Cardiac septum (tissue), 1 donor: Measurements from ENCODE around the gene CCDC92. TPM values are rescaled to one million over a fixed set of nuclear protein-coding genes. Genes with fewer than 3 reads are reported as not detected.

ENCODE experiments used
- total RNA-seq: library from RNA; stranded (reverse); fragmentation: NEBNext Ultra II Directional; extraction: Animal tissue kit (Norgen Biotek cat#: 25700); gene quantifications from one replicate; pipeline ENCODE4 v1.2.1, GENCODE V29; 2021
- donor health status: DM: no; HTN: no; CAD: no.

CCDC92 gene
- total RNA-seq, 1 donor from 2014 or later, result 48.3 TPM

Other genes starting within 250 kb of the CCDC92 start
- 0.73 TPM for gene DNAH10, start 210.5 kb downstream of the CCDC92 start, total RNA-seq
- gene ZNF664, start 384 bp upstream of the CCDC92 start, total RNA-seq, result 94.0 TPM